ENCODE data around the gene CYP26A1. TPM values are rescaled to one million over a fixed set of nuclear protein-coding genes. Genes with fewer than 3 reads are reported as not detected.

Gene CYP26A1
- total and polyA plus RNA-seq, 4 donors = 0.08 to 1.4 (median 0.29) TPM; not detected in 1

GRCh38 chr10:93026072-93026471 is 47.6 kb upstream of the CYP26A1 start:
- Histone ChIP-seq H3K36me3 (ENCODE audit: control insufficient read depth in 4 of 4, insufficient read depth in 3 of 4, low read depth in 1 of 4, low read length in 3 of 4) (no peaks in the 10 kb centered on the region), H3K4me3 (ENCODE audit: low read depth in 1 of 3, low read length in 3 of 3) (no peak overlapping the region), H3K9me3 (ENCODE audit: control insufficient read depth in 4 of 4, low read length in 3 of 4) (no peaks in the 10 kb centered on the region), H3K27me3 (ENCODE audit: control insufficient read depth in 4 of 4, insufficient read depth in 4 of 4, low read length in 3 of 4) (no peaks in the 10 kb centered on the region), H3K4me1 (ENCODE audit: control insufficient read depth in 4 of 4, insufficient read depth in 4 of 4, low read length in 3 of 4) (peaks cover 0 to 8% (median 1%) of the 10 kb centered on the region in 4 donors), H3K27ac (ENCODE audit: low read depth in 1 of 2, low read length in 2 of 2) (no peak overlapping the region), H3K9ac (ENCODE audit: low read depth in 1 of 2, low read length in 2 of 2) (no peak overlapping the region)
- no peak for TF ChIP-seq FOXA1 (IDR thresholded peaks at IDR 0.05)
- TF ChIP-seq ATF3 (IDR thresholded peaks at IDR 0.05) = no peak
- no peak for TF ChIP-seq REST (IDR thresholded peaks at IDR 0.05)
- TF ChIP-seq EGR1 (IDR thresholded peaks at IDR 0.05; ENCODE audit: low read depth in 2 of 2) = no peak
- TF ChIP-seq JUND (IDR thresholded peaks at IDR 0.05) = no peak
- no peak for TF ChIP-seq NR2F2 (IDR thresholded peaks at IDR 0.05)
- no peak for TF ChIP-seq HNF4A (conservative IDR thresholded peaks at IDR 0.05)
- TF ChIP-seq HNF4G (IDR thresholded peaks at IDR 0.05) = no peak
- TF ChIP-seq CTCF (IDR thresholded peaks at IDR 0.05; ENCODE audit: low read depth, low read length, missing input control) = no peak
- no peak for TF ChIP-seq MAX (IDR thresholded peaks at IDR 0.05)
- TF ChIP-seq FOXA2 (IDR thresholded peaks at IDR 0.05) = no peak
- no peak for TF ChIP-seq RXRA (IDR thresholded peaks at IDR 0.05)
- TF ChIP-seq YY1 (IDR thresholded peaks at IDR 0.05) = no peak
- TF ChIP-seq GABPA (IDR thresholded peaks at IDR 0.05 in 1 of 2, conservative IDR thresholded peaks at IDR 0.05 in 1 of 2) = no peak
- no peak for TF ChIP-seq TAF1 (conservative IDR thresholded peaks at IDR 0.05)
- TF ChIP-seq ZBTB33 (IDR thresholded peaks at IDR 0.05) = no peak
- DNase-seq (ENCODE audit: low spot score) = no peak
- WGBS = 66% methylated on average over 2 of the region's 2 CpGs

- Histone ChIP-seq H3K9ac (ENCODE audit: low read depth in 1 of 2, low read length in 2 of 2) (no peak overlapping the region), H3K4me3 (ENCODE audit: low read depth in 1 of 3, low read length in 3 of 3) (no peak overlapping the region), H3K27me3 (ENCODE audit: control insufficient read depth in 4 of 4, insufficient read depth in 4 of 4, low read length in 3 of 4) (no peaks in the 10 kb centered on the region), H3K27ac (ENCODE audit: low read depth in 1 of 2, low read length in 2 of 2) (no peak overlapping the region), H3K36me3 (ENCODE audit: control insufficient read depth in 4 of 4, insufficient read depth in 3 of 4, low read depth in 1 of 4, low read length in 3 of 4) (no peaks in the 10 kb centered on the region), H3K4me1 (ENCODE audit: control insufficient read depth in 4 of 4, insufficient read depth in 4 of 4, low read length in 3 of 4) (peaks cover 0 to 16% (median 8%) of the 10 kb centered on the region in 4 donors), H3K9me3 (ENCODE audit: control insufficient read depth in 4 of 4, low read length in 3 of 4) (no peaks in the 10 kb centered on the region)
- no peak for DNase-seq (ENCODE audit: low spot score)
- no peak for TF ChIP-seq GABPA (IDR thresholded peaks at IDR 0.05 in 1 of 2, conservative IDR thresholded peaks at IDR 0.05 in 1 of 2)
- TF ChIP-seq RXRA (IDR thresholded peaks at IDR 0.05) = no peak
- TF ChIP-seq FOXA2 (IDR thresholded peaks at IDR 0.05) = no peak
Measured at GRCh38 chr10:93027508-93027907, 46.2 kb upstream of the CYP26A1 start.

Measured in liver (tissue), 9 donors.